Common myeloid progenitor, CD34-positive (primary cell): ENCODE results near the gene UBE2R2.
"Not testable (repeated sequence)": the region's sequence is repeated elsewhere in the genome, so short reads cannot be mapped to it uniquely, and the experiment has no call there.

Experiments
- CTCF ChIA-PET: fragments of 350-600 bp; sonication (Branson Sonifier 250); formaldehyde crosslinking; loops from one replicate; lab custom pipeline; 2021; ENCODE audit warnings: antibody characterized with exemption; lab: Charles Lee
- POLR2A ChIA-PET: fragments of 350-600 bp; sonication (Branson Sonifier 250); formaldehyde crosslinking; loops from one replicate; lab custom pipeline; 2021; ENCODE audit warnings: antibody characterized with exemption; lab: Charles Lee
- DNase-seq, 3 donors: peaks; one replicate each; pipeline versions ENCODE4 v3.0.0 to v3.0.0-alpha.2; 2013
- H3K27ac ChIP-seq, 2 experiments: 1 replicate in 1 of 2; 2 replicates in 1 of 2; pipeline ENCODE4 v1.7.0; 2013; ENCODE audit warnings: inconsistent platforms in 2 of 2, low read length in 2 of 2, mild to moderate bottlenecking in 2 of 2, low read depth in 1 of 2, moderate library complexity in 1 of 2; ENCODE audit not compliant: severe bottlenecking in 2 of 2, insufficient read depth in 1 of 2, poor library complexity in 1 of 2
- H3K27me3 ChIP-seq, 5 experiments: replicated peaks in 2 of 5; 1 replicate in 3 of 5; 2 replicates in 2 of 5; pipeline versions ENCODE4 v1.6.1 to v1.7.0; 2013; ENCODE audit warnings: low read length in 4 of 5, mild to moderate bottlenecking in 2 of 5, moderate library complexity in 2 of 5, inconsistent platforms in 1 of 5; ENCODE audit not compliant: insufficient read depth in 5 of 5, control insufficient read depth in 4 of 5
- H3K36me3 ChIP-seq, 4 experiments: 1 replicate in 2 of 4; 2 replicates in 2 of 4; pipeline versions ENCODE4 v1.6.1 to v1.7.0; 2013; ENCODE audit warnings: low read length in 3 of 4, control low read depth in 1 of 4, mild to moderate bottlenecking in 1 of 4; ENCODE audit not compliant: control insufficient read depth in 4 of 4, insufficient read depth in 4 of 4
- H3K4me1 ChIP-seq, 4 experiments: 1 replicate in 3 of 4; 2 replicates in 1 of 4; pipeline versions ENCODE4 v1.6.1 to v1.7.1; 2013; ENCODE audit warnings: low read length in 3 of 4, mild to moderate bottlenecking in 3 of 4, control low read depth in 1 of 4, inconsistent platforms in 1 of 4, moderate library complexity in 1 of 4; ENCODE audit not compliant: control insufficient read depth in 4 of 4, insufficient read depth in 4 of 4; ENCODE audit errors: control extremely low read depth in 1 of 4
- H3K4me3 ChIP-seq, 7 experiments: 1 replicate in 4 of 7; 2 replicates in 3 of 7; pipeline versions ENCODE4 v1.5.1 to v1.7.0; 2013; ENCODE audit warnings: mild to moderate bottlenecking in 7 of 7, low read length in 6 of 7, moderate library complexity in 6 of 7, inconsistent platforms in 2 of 7, low read depth in 2 of 7, control low read depth in 1 of 7; ENCODE audit not compliant: insufficient read depth in 4 of 7, control insufficient read depth in 1 of 7; ENCODE audit errors: extremely low read depth in 1 of 7
- H3K9me3 ChIP-seq, 5 experiments: 1 replicate in 4 of 5; 2 replicates in 1 of 5; pipeline versions ENCODE4 v1.6.1 to v1.7.1; 2013; ENCODE audit warnings: low read length in 4 of 5, mild to moderate bottlenecking in 2 of 5, inconsistent platforms in 1 of 5, low read depth in 1 of 5, moderate library complexity in 1 of 5; ENCODE audit not compliant: control insufficient read depth in 4 of 5, insufficient read depth in 2 of 5; ENCODE audit errors: control extremely low read depth in 1 of 5
- WGBS: methylation state at CpG from one replicate; pipeline ENCODE4 v1.1.5; 2013; ENCODE audit not compliant: insufficient coverage; 5-methylcytosine and 5-hydroxymethylcytosine counted together

UBE2R2 gene

DNA sequence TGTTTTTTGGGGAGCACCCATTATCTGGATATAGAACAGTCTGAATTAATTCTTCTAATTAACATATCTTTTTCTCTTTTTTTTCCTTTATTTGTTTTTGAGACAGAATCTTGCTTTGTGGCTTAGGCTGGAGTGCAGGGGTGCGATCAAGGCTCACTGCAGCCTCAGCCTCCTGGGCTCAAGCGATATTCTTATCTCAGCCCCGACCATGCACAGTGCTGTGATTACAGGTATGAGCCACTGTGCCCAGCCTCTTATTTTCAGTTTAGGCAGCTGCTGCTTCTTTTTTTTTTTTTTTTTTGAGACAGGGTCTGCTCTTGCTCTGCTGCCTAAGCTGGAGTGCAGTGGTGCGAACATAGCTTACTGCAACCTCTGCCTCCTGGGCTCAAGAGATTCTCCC is 20.2 kb downstream of the UBE2R2 start:
- no peak overlapping the region for H3K4me3 ChIP-seq
- peaks cover 0 to 2% (median 0%) of the 10 kb centered on the region in 4 experiments for H3K36me3 ChIP-seq
- H3K27ac ChIP-seq = no peak overlapping the region
- WGBS = 89% methylated on average over 3 of the region's 4 CpGs
- ChIA-PET POLR2A (interaction anchor here (0.6 kb wide), 1 partner anchor 57 kb away, joined by 5 read pairs; no protein-coding TSS in a partner anchor), CTCF (interaction anchor here (1.0 to 7.4 kb wide), 5 partner anchors 13 to 47 kb away, joined by 3 to 53 read pairs (median 4); no protein-coding TSS in a partner anchor)
- H3K9me3 ChIP-seq = no peaks in the 10 kb centered on the region
- DNase-seq = peak in 1 of 3 donors; percentile 39
- H3K4me1 ChIP-seq = peaks cover 0 to 27% (median 8%) of the 10 kb centered on the region in 4 experiments
- H3K27me3 ChIP-seq = no peaks in the 10 kb centered on the region

DNA sequence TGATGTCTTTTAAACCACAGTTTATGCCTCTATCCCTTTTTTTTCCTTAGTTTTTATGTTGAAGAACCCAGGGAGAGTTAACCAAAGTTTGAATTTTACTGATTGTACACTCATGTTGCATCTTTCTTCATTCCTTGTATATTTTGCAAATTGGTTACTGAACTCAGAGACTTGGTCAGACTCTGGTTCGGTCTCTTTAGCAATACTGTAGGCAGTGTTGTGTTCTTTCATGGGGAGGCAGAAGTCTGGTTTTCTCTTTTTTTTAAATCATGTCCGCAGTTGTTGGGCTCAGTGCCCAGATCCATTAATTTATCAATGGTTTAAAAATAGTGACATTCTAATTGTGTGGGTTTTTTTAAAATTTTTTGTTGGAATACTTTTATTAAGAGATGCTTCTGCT is 23.4 kb downstream of the UBE2R2 start:
- WGBS = 29% methylated on average over 1 of the region's 2 CpGs
- H3K4me1 ChIP-seq = peaks cover 0 to 36% (median 17%) of the 10 kb centered on the region in 4 experiments

DNA sequence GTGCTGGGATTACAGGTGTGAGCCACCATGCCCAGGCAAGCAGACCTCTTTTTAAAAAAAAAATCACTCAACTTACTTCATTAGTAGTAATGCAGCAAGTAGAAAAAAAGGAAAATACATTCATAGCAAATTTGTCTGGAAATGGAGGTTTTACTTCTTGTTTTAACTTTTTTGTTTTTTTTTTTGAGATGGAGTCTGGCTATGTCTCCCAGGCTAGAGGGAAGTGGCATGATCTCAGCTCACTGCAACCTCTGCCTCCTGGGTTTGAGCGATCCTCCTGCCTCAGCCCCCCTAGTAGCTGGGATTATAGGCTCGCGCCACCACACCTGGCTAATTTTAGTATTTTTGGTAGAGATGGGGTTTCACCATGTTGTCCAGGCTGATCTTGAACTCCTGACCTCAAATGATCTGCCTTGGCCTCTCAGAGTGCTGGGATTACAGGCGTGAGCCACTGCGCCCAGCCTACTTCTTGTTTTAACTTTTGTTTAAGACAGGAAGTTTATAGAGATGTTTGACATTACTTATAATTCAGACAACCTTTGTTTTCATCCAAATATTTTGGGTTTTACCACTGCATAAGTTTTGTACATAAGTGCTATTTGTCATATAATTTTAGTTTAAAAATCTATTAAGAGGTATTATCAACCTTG is 26.5 kb downstream of the UBE2R2 start:
- DNase-seq = peak in 2 of 3 donors; percentile 21 to 48
- peaks cover 0 to 20% (median 13%) of the 10 kb centered on the region in 4 experiments for H3K4me1 ChIP-seq
- no peak overlapping the region for H3K27ac ChIP-seq
- ChIA-PET POLR2A (no interaction called here), CTCF (interaction anchor here (0.9 to 7.9 kb wide), 3 partner anchors 9 to 29 kb away, joined by 3 to 74 read pairs (median 7); no protein-coding TSS in a partner anchor)
- WGBS = no CpG with 5 or more reads among the region's 5 CpGs
- no peaks in the 10 kb centered on the region for H3K27me3 ChIP-seq
- H3K9me3 ChIP-seq = no peaks in the 10 kb centered on the region
- H3K4me3 ChIP-seq = no peak overlapping the region
- peaks cover 0 to 2% (median 0%) of the 10 kb centered on the region in 4 experiments for H3K36me3 ChIP-seq

More for the DNA sequence above, 23.4 kb downstream of the UBE2R2 start:
- Histone ChIP-seq H3K4me3 (no peak overlapping the region), H3K36me3 (peaks cover 0 to 2% (median under 1%) of the 10 kb centered on the region in 4 experiments), H3K27me3 (no peaks in the 10 kb centered on the region), H3K27ac (peak overlapping the region in 1 of 2 experiments; percentile 22), H3K9me3 (no peaks in the 10 kb centered on the region)
- CTCF ChIA-PET = interaction anchor here (0.6 kb wide), 1 partner anchor 465 kb away, joined by 3 read pairs; no protein-coding TSS in a partner anchor
- POLR2A ChIA-PET = interaction anchor here (0.7 kb wide), 1 partner anchor 413 kb away, joined by 5 read pairs; no protein-coding TSS in a partner anchor
- DNase-seq = no peak

DNA sequence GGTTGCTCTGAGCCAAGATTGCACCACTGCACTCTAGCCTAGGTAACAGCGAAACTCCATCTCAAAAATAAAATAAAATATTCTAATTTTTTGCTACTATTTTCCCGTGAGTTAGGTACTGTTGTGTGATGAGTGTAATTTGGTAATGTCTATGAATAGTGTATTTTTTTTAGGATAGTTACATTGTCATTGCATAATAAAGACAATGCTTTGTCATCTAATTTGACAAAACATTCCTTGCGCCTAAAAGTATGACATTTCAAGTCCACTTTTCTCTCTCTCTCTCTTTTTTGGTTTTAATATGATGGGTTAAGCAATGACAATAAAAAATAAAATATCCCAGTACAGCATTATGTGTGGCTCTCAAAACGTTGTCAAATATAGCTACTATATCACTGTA is 29.3 kb downstream of the UBE2R2 start:
- Histone ChIP-seq H3K36me3 (peaks cover 0 to 2% (median 0%) of the 10 kb centered on the region in 4 experiments), H3K4me3 (no peak overlapping the region), H3K4me1 (peaks cover 0 to 20% (median 10%) of the 10 kb centered on the region in 4 experiments), H3K27ac (no peak overlapping the region), H3K27me3 (no peaks in the 10 kb centered on the region), H3K9me3 (no peaks in the 10 kb centered on the region)
- ChIA-PET POLR2A (no interaction called here), CTCF (interaction anchor here (7.9 kb wide), 1 partner anchor 32 kb away, joined by 74 read pairs; no protein-coding TSS in a partner anchor)
- no peak for DNase-seq
- WGBS = no CpG with 5 or more reads among the region's 4 CpGs

DNA sequence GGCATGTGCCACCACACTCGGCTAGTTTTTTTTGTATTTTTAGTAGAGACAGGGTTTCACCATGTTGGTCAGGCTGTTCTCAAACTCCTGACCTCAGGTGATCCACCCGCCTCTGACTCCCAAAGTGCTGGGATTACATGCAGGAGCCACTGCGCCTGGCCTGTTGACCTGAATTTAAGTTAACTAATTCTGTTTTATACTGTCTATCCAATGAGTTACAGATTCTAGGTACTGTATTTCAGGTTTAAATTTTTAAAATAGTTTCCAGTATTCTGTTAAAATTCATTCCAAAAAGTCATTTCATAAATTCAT is 30.9 kb downstream of the UBE2R2 start:
- DNase-seq, H3K4me3 ChIP-seq, H3K27me3 ChIP-seq, H3K27ac ChIP-seq, H3K9me3 ChIP-seq, H3K36me3 ChIP-seq: not testable (repeated sequence)
- CTCF ChIA-PET = interaction anchor here (7.9 kb wide), 1 partner anchor 34 kb away, joined by 74 read pairs; no protein-coding TSS in a partner anchor
- peaks cover 0 to 16% (median 5%) of the 10 kb centered on the region in 4 experiments for H3K4me1 ChIP-seq
- POLR2A ChIA-PET = interaction anchor here (0.6 kb wide), 1 partner anchor 12 kb away, joined by 6 read pairs; no protein-coding TSS in a partner anchor
- WGBS = 90% methylated on average over 2 of the region's 3 CpGs

DNA sequence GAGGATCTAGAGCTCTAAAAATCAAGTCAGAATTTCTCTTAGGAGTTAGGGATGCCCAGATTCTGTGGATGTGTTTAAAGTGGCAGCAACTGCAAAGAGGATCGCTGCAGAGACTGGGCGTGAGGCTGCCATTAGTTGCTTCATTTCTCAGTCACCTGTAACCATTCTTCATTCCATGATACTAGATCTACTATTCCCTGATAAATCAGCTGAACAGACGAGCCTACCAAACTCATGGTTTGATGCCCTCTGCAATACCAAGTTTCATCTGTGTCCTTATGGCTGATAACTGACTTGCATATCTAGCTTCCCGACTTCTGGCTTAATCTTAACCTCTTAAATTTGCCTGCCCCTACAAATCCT is 33.3 kb downstream of the UBE2R2 start:
- DNase-seq = no peak
- Histone ChIP-seq H3K27me3 (no peaks in the 10 kb centered on the region), H3K4me3 (no peak overlapping the region), H3K27ac (peak overlapping the region in 1 of 2 experiments; percentile 51), H3K9me3 (no peaks in the 10 kb centered on the region), H3K36me3 (no peaks in the 10 kb centered on the region), H3K4me1 (peaks cover 0 to 11% (median 0%) of the 10 kb centered on the region in 4 experiments)
- WGBS = 97% methylated on average over 3 of the region's 4 CpGs
- ChIA-PET POLR2A (no interaction called here), CTCF (interaction anchor here (1.2 to 7.9 kb wide), 5 partner anchors 8 to 71 kb away, joined by 3 to 74 read pairs (median 4); partner anchors contain the start of gene PRSS3)

DNA sequence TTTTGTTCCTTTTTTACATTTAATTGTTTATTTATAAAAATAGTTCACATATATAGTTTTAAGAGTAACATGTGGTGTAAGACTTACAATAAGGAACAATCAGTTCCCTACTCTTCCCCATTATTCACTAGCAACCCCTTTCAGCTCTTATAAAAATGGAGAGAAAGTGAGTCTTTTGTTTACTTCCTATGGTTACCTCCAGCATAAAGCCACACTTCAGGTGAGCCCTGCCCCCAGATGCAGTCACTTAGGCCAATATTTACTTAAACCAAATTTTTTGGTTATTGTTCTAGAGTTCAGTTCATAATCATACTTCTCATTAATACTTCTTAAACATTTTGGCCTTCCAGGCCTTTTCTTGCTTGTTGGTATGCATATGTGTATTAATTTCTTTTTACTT is 33.7 kb downstream of the UBE2R2 start:
- Histone ChIP-seq H3K9me3 (no peaks in the 10 kb centered on the region), H3K27me3 (no peaks in the 10 kb centered on the region), H3K36me3 (no peaks in the 10 kb centered on the region), H3K4me1 (peaks cover 0 to 11% (median 0%) of the 10 kb centered on the region in 4 experiments), H3K27ac (peak overlapping the region in 1 of 2 experiments; percentile 51), H3K4me3 (no peak overlapping the region)
- DNase-seq = no peak
- CTCF ChIA-PET = interaction anchor here (1.2 to 7.9 kb wide), 5 partner anchors 7 to 72 kb away, joined by 3 to 74 read pairs (median 4); partner anchors contain the start of gene PRSS3
- POLR2A ChIA-PET = no interaction called here
